Breast epithelium (tissue), 4 donors: ENCODE data around the gene PDCD10. TPM values are rescaled to one million over a fixed set of nuclear protein-coding genes. Genes with fewer than 3 reads are reported as not detected.

Experiments
- DNase-seq, 2 donors: peaks; one replicate each; pipeline ENCODE4 v3.0.0-alpha.2; 2019; ENCODE audit warnings: low spot score in 2 of 2
- H3K27ac ChIP-seq, 2 donors: fragments of 200-600 bp; sonication (generic) in 1 of 2; one replicate each; pipeline ENCODE4 v1.5.1; 2016 to 2019; ENCODE audit warnings: mild to moderate bottlenecking in 1 of 2
- H3K27me3 ChIP-seq, 2 donors: fragments of 200-600 bp; sonication (generic) in 1 of 2; one replicate each; pipeline versions ENCODE4 v1.5.1 to v1.6.0; 2017 to 2019; ENCODE audit warnings: control low read depth in 1 of 2, mild to moderate bottlenecking in 1 of 2
- H3K36me3 ChIP-seq: fragments of 200-600 bp; one replicate; pipeline ENCODE4 v1.5.1; 2019
- H3K4me1 ChIP-seq, 2 donors: fragments of 200-600 bp; sonication (generic); one replicate each; pipeline ENCODE4 v1.5.1; 2016 to 2019; ENCODE audit warnings: control low read depth in 1 of 2
- H3K4me3 ChIP-seq, 3 donors: fragments of 200-600 bp; sonication (generic); 1 replicate in 2 of 3; 2 replicates in 1 of 3; pipeline ENCODE4 v1.5.1; 2016 to 2019; ENCODE audit warnings: mild to moderate bottlenecking in 3 of 3, moderate library complexity in 2 of 3
- H3K9me3 ChIP-seq, 2 donors: fragments of 200-600 bp; sonication (generic) in 1 of 2; one replicate each; pipeline ENCODE4 v1.5.1; 2016 to 2019; ENCODE audit warnings: control low read depth in 1 of 2
- POLR2A ChIP-seq: fragments of 450-650 bp; IDR thresholded peaks from one replicate; pipeline ENCODE4 v1.6.1; 2016; ENCODE audit warnings: antibody characterized with exemption, mild to moderate bottlenecking, moderate library complexity
- POLR2AphosphoS5 ChIP-seq, 3 donors: sonication (generic); formaldehyde crosslinking; IDR thresholded peaks; one replicate each; pipeline ENCODE4 v1.6.1; 2017; ENCODE audit warnings: antibody characterized with exemption in 3 of 3
- intact Hi-C: fragments of 100-400 bp; cut with DNase I; formaldehyde crosslinking; loops from one replicate; pipeline ENCODE4 v1.15.1; 2023; ENCODE audit warnings: low total_unique reads
- total RNA-seq, 3 donors: library from RNA; depleted of rRNA; stranded (reverse); fragments of >200 nt; gene quantifications; one replicate each; pipeline ENCODE4 v1.1.0, GENCODE V29; 2016
- TF ChIP-seq, protein P1 (sequence below), 3 donors: fragments of 450-650 bp; IDR thresholded peaks; one replicate each; pipeline ENCODE4 v1.5.1; 2016 to 2017; ENCODE audit warnings: antibody characterized with exemption in 3 of 3, mild to moderate bottlenecking in 3 of 3, moderate library complexity in 3 of 3

PDCD10 gene
- total RNA-seq, 3 donors from 2014 or later = 64.6 to 85.9 (median 79.6) TPM

DNA sequence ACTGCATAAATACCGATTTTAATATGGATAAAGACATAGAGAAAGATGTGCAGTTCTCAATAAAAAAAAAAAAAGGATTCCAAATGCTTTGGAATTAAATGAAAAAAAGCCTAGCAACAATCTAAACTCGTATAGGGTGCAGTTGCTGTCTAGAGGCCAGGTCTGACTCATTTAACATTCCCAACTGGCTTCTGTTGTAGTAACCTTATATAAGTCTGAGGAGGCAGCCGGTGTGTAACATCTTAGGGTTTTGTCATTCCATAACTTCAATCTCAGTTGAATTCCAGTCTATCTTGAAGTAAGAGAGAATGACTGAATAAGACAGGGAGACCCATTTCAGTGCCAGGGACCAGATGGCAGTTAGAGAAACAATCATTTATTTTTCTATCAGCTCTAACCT lies 6.5 kb downstream of the PDCD10 start:
- intact Hi-C loops = no loop called here
- Histone ChIP-seq H3K4me3 (no peak overlapping the region), H3K27me3 (no peaks in the 10 kb centered on the region), H3K36me3 (no peaks in the 10 kb centered on the region), H3K4me1 (peaks cover 0 to 2% of the 10 kb centered on the region in 2 donors), H3K9me3 (no peaks in the 10 kb centered on the region), H3K27ac (no peak overlapping the region)
- TF ChIP-seq POLR2AphosphoS5 (IDR thresholded peaks at IDR 0.05) (no peak), POLR2A (no peak)
- TF ChIP-seq, protein P1, sequence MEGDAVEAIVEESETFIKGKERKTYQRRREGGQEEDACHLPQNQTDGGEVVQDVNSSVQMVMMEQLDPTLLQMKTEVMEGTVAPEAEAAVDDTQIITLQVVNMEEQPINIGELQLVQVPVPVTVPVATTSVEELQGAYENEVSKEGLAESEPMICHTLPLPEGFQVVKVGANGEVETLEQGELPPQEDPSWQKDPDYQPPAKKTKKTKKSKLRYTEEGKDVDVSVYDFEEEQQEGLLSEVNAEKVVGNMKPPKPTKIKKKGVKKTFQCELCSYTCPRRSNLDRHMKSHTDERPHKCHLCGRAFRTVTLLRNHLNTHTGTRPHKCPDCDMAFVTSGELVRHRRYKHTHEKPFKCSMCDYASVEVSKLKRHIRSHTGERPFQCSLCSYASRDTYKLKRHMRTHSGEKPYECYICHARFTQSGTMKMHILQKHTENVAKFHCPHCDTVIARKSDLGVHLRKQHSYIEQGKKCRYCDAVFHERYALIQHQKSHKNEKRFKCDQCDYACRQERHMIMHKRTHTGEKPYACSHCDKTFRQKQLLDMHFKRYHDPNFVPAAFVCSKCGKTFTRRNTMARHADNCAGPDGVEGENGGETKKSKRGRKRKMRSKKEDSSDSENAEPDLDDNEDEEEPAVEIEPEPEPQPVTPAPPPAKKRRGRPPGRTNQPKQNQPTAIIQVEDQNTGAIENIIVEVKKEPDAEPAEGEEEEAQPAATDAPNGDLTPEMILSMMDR (IDR thresholded peaks at IDR 0.05) = no peak
- no peak for DNase-seq

DNA sequence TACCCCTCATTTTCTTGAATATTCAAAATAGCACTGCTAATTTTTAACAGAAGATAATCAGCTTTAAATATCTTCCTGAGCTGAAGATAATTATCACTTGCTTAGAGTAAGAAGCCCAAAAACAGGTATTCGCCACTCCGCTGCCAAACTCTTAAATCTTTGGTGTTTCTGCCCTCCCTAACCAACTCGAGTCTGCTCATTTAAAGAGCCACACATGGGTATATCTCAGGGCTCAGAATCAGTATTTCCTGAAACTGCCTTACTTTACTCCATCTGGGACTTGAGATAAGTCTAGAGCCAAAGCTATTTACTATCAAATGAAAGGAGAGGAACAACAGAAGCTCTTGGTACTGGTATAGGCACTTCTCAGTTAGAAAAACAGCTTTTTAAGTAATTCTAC lies 10.8 kb downstream of the PDCD10 start:
- H3K27ac ChIP-seq = no peak overlapping the region
- TF ChIP-seq POLR2AphosphoS5 (IDR thresholded peaks at IDR 0.05) (no peak), POLR2A (no peak)
- TF ChIP-seq, protein P1 (IDR thresholded peaks at IDR 0.05) = no peak
- no peaks in the 10 kb centered on the region for H3K36me3 ChIP-seq
- H3K4me1 ChIP-seq = no peaks in the 10 kb centered on the region
- DNase-seq = no peak
- H3K4me3 ChIP-seq = no peak overlapping the region
- no peaks in the 10 kb centered on the region for H3K9me3 ChIP-seq
- H3K27me3 ChIP-seq = no peaks in the 10 kb centered on the region
- intact Hi-C loops = no loop called here

GRCh38 chr3:167723025-167723512 lies 11.6 kb downstream of the PDCD10 start:
- Histone ChIP-seq H3K9me3 (no peaks in the 10 kb centered on the region), H3K4me3 (no peak overlapping the region), H3K27me3 (no peaks in the 10 kb centered on the region), H3K4me1 (no peaks in the 10 kb centered on the region), H3K27ac (no peak overlapping the region), H3K36me3 (peaks cover 4% of the 10 kb centered on the region)
- TF ChIP-seq, protein P1 (IDR thresholded peaks at IDR 0.05) = no peak
- TF ChIP-seq POLR2A (no peak), POLR2AphosphoS5 (IDR thresholded peaks at IDR 0.05) (no peak)
- no peak for DNase-seq
- intact Hi-C loops = no loop called here

DNA sequence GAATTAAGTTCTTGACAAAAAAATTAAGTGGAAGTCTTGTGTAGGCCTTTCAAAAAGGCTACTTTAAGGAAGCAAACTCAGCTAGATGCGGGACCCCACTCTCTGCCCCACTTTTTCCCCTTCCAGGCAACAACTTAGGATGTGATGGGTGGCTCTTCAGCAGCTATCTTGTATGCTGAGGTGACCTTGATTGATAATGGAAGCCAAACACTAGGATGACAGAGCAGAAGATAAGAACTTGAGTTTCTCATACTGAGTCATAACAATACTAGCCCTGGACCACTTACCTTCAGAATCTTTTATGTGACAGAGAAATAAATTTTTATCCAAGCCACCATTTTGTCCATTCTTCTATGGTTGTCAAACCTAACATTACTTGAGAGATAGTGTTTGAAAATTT lies 16.1 kb downstream of the PDCD10 start:
- intact Hi-C loops = no loop called here
- Histone ChIP-seq H3K36me3 (peaks cover 4% of the 10 kb centered on the region), H3K4me3 (no peak overlapping the region), H3K27ac (no peak overlapping the region), H3K4me1 (no peaks in the 10 kb centered on the region), H3K27me3 (no peaks in the 10 kb centered on the region), H3K9me3 (no peaks in the 10 kb centered on the region)
- TF ChIP-seq POLR2A (no peak), POLR2AphosphoS5 (IDR thresholded peaks at IDR 0.05) (no peak)
- TF ChIP-seq, protein P1 (IDR thresholded peaks at IDR 0.05) = no peak
- DNase-seq = no peak

DNA sequence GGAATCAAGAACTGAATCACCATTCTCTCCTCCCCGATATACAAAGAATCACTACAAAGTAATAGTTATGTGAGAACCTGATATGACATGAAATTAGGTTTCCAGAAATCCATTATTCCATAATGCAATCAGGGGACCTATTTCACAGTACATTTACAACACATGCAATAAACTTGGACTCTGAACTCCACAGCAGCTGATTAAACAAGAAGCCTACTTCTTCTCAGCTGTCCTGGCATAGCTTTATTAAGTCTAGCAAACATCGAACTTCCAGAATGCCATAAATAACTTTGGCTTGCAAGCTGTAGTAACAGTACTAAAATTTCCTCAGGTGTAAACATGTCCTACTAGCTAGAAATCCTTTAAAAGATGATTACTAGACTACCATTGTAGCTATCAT lies 17.8 kb downstream of the PDCD10 start:
- no peaks in the 10 kb centered on the region for H3K9me3 ChIP-seq
- no peak overlapping the region for H3K27ac ChIP-seq
- H3K4me3 ChIP-seq = no peak overlapping the region
- H3K27me3 ChIP-seq = no peaks in the 10 kb centered on the region
- H3K4me1 ChIP-seq = no peaks in the 10 kb centered on the region
- peaks cover 4% of the 10 kb centered on the region for H3K36me3 ChIP-seq
- DNase-seq = no peak
- intact Hi-C loops = no loop called here
- no peak for TF ChIP-seq POLR2AphosphoS5 (IDR thresholded peaks at IDR 0.05)
- TF ChIP-seq, protein P1 (IDR thresholded peaks at IDR 0.05) = no peak
- no peak for TF ChIP-seq POLR2A
